Measurements from ENCODE around the gene MED20.
"Not testable (repeated sequence)": the region's sequence is repeated elsewhere in the genome, so short reads cannot be mapped to it uniquely, and the experiment has no call there.

Gene MED20, protein sequence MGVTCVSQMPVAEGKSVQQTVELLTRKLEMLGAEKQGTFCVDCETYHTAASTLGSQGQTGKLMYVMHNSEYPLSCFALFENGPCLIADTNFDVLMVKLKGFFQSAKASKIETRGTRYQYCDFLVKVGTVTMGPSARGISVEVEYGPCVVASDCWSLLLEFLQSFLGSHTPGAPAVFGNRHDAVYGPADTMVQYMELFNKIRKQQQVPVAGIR

DNA sequence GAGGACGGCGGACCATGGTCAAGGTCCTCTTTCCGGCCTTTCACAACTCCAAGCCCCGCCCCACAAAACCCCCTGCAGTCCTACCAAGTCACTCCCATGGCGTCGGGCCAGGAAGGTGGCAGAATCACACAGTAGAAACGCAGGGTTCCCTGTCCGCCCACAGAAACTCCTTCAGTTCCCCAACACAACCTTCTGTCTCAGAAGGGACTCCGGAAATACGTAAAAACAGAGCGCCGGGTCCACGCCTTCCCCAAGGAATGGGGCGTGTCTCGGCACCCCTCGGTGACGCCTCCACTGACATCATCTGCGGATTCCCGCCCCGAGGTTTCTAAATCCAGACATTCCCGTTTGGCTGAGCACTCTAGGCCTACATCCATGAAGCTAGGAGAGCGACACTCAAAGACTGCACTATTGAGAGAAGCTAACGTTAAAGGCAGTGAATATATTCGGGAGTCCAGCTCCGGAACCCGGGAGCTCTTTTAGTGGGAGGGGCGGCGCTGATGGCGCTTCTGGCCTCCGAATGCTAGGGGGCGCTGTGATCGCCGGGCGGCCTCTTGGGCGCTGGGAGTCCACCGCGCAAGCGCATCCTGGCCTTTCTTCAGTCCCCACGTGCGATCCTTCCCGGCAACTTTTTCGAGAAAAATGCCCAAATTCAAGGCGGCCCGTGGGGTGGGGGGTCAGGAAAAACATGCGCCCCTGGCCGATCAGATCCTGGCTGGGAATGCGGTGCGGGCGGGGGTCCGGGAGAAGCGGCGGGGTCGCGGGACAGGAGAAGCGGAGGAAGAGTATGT lies at the start of gene MED20, which contains the start of gene BYSL:
MED20 (minus strand) TSS at position 219 of the 791 bp plus-strand sequence; CDS start at position 98, 121 bp downstream.
BYSL (plus strand) TSS at position 579 of the 791 bp plus-strand sequence; CDS start at position 643, 64 bp downstream.
- in situ Hi-C loops (cut with HindIII; ENCODE audit: low sequenced_read_pairs), result no loop called here

DNA sequence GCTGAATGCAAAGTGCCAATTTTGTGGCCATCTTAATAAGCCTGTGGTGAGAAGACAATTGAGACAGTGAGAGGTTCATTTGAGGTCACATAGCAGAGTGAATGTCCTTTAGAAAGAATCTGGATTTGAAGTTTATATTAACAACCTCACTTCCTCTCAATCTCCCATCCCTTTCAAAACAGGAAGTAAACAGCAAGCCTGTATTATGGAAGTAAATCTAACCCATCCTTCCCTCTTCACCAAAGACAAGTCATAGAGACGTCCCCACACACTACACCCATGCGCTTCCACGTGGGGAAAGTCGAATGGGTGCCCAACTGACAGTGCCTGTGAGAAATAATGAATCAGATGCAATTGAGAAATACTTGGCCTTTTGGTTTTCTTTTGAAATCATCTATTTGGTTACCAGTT lies 49.5 kb upstream of the MED20 start:
- in situ Hi-C loops (cut with HindIII; ENCODE audit: low sequenced_read_pairs), result no loop called here

DNA sequence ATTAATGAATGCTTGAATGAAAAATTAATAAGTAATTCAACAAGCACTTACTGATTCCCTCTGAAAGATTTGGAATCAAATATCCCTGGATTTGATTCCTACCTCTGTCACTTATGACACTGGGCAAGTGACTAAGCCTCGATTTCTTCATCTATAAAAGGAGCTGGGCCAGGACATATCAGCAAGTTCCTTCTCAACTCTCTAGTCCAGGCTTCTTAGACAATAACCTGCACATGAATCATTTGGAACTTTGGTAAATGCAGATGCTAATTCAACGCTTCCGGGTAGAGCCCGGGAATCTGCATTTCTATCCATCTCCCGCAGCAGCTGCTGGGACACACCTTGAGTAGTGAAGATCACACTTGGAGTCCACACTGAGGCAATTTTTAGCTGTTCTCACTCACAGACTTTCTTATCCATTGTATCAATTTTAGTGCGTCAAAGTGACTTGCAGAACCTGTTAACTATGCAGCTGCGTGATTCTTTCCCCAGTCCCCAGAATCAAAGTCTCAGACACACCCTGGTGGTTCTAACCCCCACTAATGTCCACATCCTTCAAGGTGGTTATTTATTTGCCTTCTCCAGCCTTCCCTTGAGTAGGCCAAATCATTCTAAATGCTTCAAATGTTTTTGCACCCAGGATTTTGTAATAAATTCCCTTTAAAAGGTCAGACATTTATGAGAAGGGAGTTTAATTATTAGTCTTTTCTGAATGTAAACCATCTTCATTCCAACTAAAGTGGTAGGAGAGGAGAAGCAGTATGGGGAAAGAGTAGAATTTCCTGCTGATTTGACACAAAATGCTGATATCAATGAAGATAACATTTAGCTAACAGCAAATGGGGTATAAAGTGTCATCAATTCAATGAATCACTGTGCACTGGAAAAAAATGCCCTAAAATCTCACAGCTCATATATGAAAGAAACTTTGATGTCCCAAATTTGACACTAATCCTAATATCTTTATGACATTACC lies 46.7 kb upstream of the MED20 start:
- in situ Hi-C loops (cut with HindIII; ENCODE audit: low sequenced_read_pairs), result no loop called here

DNA sequence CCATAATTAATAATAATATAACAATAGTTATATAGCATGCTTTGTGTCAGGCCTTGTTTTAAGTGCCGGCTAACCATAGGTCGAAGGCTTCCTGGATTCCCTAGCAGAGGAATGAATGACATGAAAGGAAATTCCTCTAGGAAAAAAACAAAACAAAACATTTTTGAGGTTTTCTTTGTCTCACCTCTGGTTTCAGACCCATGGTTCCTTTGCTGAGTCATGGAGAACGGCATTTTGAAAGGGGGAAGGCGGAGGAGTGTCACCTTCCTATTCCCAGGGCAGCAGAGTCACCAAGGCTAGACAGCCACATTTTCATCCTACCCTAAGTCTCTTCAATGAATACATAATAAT lies 46.0 kb upstream of the MED20 start:
- in situ Hi-C loops (cut with HindIII; ENCODE audit: low sequenced_read_pairs), result no loop called here

DNA sequence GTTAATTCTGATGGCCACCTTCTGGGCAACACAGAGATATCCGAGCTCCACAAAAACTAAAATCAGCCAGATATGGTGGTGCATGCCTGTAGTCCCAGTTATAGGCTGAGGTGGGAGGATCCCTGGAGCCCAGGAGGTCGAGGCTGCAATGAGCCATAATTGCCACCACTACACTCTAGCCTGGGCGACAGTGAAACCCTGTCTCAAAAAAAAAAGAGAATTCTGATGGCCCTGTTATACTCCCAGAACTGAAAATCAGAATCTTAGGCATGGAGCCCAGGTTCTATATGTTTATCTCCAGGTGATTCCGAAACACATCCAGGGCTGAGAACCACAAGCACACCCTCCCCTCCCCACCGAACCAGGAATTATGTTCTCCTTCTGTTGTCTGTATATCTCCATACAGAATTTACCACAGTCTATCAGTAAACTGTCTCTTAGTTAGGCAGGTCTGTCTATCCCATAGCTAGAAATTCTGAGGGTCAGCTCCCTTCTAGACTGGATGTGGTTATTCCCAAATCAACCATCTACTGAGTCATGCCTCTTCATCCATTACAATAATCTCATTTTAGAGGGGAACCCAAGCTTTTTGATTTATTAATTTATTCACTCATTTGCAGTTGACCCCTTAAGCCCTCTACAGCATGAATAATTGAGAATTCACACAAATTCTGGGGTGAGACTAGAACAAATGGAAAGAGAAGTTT lies 45.4 kb upstream of the MED20 start:
- in situ Hi-C loops (cut with HindIII; ENCODE audit: low sequenced_read_pairs), result no loop called here

DNA sequence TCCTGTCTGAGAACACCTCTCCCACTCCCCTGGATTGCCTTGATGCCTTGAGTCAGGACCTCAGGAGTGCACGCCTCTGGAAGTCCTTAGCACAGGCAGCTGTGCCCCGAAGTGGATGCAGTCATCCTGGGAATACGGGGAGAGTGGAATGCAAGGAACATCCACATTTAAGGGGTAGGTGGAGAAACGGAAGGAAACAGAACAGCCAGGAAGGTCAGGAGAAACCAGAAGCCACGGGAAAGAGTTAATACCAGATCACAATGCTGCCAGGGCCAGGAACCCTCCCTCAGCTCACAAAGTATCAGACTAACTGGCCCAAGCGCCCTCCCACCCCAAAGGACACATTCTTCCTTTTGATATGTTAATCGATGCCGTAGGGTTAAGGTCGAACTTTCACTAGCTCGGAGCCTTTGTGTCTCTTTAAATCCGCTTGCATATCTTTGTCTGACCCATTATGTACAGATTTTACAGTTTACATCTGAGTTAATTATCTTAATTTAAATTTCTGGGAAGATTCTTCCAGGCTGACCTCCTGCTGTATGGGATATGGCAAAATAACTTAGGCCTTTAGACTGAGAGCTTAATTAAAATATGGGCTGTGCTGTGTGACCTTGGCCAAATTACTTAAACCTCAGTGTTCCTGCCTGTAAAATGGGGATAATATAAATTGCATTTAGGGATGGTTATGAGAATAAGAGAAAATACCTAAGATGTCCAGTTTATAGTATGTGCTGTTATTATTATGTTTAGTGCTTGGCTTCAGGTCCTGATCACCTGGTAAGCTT lies 44.7 kb upstream of the MED20 start:
- in situ Hi-C loops (cut with HindIII; ENCODE audit: low sequenced_read_pairs), result no loop called here

DNA sequence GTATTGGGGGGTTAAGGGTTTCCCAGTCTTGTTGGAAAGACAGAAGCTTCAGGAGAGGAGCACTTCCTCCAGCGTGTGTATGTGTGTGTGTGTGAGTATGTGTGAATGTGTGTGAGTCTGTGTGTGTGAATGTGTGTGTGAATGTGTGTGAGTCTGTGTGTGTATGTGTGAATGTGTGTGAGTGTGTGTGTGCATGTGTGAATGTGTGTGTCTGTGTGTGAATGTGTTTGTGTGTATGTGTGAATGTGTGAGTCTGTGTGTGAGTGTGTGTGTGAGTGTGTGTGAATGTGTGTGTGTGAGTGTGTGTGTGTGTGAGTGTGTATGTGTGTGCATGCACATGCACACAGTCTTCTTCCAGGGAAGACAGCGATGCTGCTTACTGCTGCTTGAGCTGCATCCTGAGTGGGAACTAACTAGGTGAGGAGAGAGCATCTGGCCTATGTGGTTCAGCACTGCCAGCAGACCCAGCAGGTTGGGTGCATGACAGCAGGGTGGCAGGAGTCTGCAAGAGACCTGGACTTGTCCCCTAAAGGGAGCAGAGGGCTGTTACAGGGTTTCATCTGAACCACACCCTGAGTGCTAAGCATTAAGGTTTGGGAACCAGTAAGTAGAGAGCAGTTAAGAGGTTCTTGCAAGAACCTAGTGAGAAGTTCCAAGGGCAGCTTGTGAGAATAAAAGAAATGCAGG lies 43.4 kb upstream of the MED20 start:
- in situ Hi-C loops (cut with HindIII; ENCODE audit: low sequenced_read_pairs), result no loop called here

DNA sequence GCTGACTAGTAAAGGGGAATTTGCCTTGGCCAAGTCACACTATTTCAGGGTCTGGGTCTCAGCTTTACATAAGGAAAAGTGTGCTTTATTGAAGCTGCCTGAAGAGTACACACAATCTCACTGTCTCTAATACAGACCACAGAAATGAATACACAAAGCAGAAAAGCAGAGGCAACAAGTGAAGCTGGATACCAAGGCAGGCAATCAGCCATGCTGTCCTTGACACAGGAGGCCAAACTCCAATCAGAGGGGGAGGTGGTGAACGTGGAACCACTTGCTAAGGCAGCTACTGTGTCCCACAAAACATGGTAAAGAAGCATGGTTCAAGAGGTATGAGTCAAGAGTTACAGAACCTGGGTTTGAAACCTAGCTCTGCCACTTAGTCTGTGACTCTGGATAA lies 42.4 kb upstream of the MED20 start:
- in situ Hi-C loops (cut with HindIII; ENCODE audit: low sequenced_read_pairs), result no loop called here

DNA sequence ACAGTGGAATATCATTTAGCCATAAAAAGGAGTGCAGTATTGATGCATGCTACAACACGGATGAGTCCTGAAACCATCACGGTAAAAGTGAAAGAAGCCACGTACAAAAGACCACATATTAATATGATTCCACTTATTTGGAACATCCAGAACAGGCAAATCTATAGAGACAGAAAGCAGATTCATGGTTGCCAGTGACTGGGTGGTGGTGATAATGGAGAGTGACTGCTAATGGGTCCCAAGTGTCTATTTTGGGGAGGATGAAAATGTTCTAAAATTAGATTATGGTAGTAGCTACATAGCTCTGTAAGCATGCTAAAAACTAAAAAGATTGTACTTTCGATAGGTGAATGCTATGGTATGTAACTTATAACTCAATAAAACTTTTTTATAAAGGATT lies 39.1 kb upstream of the MED20 start:
- in situ Hi-C loops (cut with HindIII; ENCODE audit: low sequenced_read_pairs), result no loop called here

DNA sequence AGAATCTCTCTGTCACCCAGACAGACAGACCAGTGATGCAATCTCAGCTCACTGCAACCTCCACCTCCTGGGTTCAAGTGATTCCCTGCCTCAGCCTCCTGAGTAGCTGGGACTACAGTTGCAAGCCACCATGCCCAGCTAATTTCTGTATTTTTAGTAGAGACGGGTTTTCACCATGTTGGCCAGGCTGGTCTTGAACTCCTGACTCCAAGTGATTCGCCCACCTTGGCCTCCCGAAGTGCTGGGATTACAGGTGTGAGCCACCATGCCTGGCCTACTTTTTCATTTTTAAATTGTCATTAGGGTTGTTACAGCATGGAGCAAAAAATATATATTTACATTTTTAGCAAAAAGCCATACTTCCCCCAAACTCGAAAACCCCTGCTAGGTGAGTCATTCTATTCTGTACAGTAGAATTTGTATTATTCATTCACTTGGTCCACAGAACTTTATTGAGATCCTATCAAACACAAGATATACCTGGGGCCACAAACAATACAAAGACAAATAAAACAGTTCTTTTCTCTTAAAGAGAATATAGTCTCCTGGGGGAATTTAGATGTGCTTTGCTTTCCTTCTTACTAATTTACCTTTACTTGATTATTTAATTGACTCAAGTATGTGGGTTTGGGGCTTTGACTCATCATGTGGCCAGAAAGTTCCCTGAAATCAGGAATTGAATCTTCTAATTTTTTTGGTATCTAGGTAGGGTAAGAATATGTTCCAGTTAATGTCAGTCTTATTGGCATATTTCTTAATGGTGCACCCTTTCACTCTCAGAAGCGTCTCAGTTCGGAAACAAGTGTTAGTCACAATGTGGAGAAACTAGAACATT lies 37.3 kb upstream of the MED20 start:
- in situ Hi-C loops (cut with HindIII; ENCODE audit: low sequenced_read_pairs), result no loop called here

DNA sequence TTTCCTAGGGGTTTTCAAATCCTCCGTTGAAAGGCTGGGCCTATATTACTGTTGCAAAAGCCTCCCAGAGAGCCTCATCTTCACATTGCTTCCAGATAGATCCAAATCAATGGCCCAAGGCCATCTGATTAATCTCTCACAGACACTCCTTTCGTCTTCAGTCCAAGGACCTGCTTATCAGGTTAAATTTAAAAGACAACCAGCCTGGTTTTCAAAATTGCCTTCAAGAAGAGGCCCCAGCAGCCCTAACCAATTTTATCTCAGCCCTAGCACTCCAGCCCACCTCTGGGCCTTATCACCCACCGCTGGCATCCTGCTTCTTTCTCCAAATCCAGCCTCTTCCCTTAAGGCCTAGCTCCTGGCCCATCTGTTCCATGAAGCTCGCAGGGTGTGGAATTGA lies 36.2 kb upstream of the MED20 start:
- in situ Hi-C loops (cut with HindIII; ENCODE audit: low sequenced_read_pairs), result no loop called here

DNA sequence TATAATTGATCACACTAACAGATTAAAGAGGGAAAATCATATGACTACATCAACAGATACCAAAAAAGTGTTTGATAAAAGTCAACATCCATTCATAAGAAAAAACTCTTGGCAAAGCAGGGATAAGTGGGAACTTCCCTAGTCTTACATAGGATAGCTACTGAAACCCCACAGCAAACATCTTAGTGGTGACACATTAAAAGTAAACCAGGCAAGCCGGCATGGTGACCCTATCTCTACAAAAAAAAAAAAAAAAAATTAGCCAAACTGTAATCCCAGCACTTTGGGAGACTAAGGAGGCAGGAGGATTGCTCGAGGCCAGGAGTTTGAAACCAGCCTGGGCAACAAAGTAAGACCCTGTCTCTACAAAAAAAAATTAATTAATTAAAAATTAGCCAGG lies 34.5 kb upstream of the MED20 start:
- in situ Hi-C loops (cut with HindIII; ENCODE audit: low sequenced_read_pairs), result no loop called here

DNA sequence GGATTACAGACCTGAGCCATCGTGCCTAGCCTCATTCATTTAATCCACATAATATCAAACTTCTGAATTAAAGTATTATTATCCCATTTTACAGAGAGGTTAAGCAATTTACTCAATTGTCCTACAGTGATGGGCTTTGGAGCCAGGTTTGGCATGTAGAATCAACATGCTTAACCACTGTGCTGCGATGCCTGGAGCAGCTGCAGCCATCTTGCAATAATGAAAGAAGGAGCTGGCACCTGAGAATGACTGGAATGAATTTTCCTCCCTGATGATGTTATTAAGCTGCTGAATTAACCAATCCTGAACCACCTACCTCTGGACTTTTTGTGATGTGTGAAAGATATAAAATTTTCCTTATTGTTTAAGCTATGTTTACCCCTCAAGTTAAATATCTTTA lies 33.7 kb upstream of the MED20 start:
- in situ Hi-C loops (cut with HindIII; ENCODE audit: low sequenced_read_pairs), result no loop called here

DNA sequence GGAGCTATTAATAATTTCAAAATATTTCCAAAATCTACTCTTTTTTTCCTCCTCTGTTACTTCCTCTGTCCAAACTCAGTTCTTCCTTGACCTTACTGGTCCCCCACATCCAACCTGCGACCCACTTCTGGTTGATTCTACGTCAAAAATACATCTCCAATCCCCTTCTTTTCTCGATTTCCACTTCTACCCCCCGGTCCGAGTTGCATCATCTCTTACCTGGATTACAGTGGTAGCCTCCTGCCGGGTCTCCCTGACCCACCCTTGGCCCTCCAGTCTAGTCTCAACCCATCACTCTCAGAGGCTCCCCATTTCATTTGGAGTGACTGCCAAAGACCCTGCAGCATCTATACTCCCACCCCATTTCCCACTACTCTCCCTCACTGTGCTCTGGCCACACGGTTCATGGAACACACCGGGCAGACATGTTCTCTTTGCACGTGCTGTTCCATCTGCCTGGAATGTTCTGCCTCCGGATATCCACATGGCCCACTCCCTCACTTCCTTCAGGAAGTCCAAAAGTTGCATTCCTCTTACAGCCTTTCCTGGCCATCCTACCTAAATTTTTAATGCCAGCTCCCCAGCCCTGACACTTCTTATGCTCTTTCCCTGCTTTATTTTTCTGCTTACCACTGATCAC lies 26.8 kb upstream of the MED20 start:
- in situ Hi-C loops (cut with HindIII; ENCODE audit: low sequenced_read_pairs), result no loop called here

DNA sequence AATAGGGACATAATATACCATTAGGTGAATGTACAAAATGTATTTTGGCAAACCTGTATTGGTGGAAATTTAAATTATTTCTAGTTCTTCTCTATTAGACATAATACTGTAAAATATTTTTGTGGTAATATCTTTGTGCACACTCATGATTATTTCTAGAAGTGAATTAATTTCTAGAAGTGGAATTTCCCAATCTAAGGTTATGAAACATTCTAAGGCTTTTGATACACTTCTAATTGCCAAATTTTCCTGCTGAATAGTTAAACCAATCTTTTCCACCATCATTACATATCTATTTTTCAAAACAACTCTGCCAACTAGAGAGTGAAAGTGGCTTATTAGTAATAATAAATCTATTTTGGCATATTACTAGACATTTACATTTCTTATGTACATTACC lies 22.5 kb upstream of the MED20 start:
- in situ Hi-C loops (cut with HindIII; ENCODE audit: low sequenced_read_pairs), result no loop called here

DNA sequence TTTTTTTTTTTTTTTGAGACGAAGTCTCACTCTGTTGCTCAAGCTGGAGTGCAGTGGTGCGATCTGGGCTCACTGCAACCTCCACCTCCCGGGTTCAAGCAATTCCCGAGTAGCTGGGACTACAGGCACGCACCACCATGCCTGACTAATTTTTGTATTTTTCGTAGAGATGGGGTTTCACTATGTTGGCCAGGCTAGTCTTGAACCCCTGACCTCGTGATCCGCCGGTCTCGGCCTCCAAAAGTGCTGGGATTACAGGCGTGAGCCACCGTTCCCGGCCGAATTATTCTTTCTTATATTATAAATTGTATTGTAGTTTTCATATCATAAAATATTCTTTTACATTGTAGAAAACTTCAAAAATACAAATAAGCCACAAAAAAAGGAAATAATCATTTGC lies 21.9 kb upstream of the MED20 start:
- in situ Hi-C loops (cut with HindIII; ENCODE audit: low sequenced_read_pairs), result not testable (repeated sequence)

DNA sequence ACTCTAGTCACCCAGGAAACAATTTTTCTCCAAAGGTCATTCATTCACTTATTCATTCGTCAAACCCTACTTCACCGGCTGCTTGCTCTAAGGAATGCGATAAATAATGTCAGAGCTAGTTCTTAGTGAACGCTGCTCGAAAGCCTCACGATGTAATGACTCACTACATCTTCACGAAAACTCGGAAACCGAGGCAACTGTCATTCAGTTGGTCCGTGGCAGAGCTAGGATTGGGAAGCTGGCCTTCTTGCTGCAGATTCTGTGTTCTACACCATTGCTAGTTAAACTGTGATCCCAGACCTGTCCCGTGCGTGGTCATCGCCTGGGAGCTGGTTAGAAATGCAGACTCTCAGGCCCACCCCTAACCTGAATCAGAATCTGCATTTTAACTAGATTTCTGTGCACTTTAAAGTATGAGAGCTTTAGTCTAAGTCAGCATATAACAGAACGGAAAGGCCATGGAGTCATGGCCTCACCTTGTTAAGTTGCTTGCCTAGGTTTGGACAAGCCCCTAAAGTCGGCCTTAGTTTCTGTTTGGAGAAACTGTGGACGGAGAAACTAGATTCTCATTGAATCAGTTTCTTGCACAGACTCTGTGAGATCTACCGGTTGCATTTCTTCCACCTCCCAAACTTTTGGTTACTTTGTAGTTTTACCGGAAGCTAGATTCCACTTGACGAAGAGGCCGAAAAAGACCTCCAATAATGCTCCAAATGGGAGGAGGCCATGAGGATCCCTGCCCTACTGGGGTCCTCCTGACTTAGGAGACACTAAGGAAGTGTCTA lies 21.3 kb upstream of the MED20 start:
- in situ Hi-C loops (cut with HindIII; ENCODE audit: low sequenced_read_pairs), result no loop called here
